HepG2 (cell line): ENCODE data around the gene SQSTM1. TPM values are rescaled to one million over a fixed set of nuclear protein-coding genes. Genes with fewer than 3 reads are reported as not detected.
A peak's percentile ranks its signal among the peaks of the same experiment; 100 is the strongest.

Source experiments
- AGO2 ChIP-seq: fragments of 200-400 bp; formaldehyde crosslinking; optimal IDR thresholded peaks from 2 replicates; pipeline ENCODE3; 2017; ENCODE audit warnings: mild to moderate bottlenecking, low read depth, low read length, moderate library complexity
- HIVEP1 ChIP-seq: sonication (generic); formaldehyde crosslinking; IDR thresholded peaks from 2 replicates; pipeline ENCODE4 v1.4.0; 2020; ENCODE audit warnings: mild to moderate bottlenecking, missing genetic modification reagents
- MED8 ChIP-seq: sonication (generic); formaldehyde crosslinking; IDR thresholded peaks from 2 replicates; pipeline ENCODE4 v1.8.1; 2023; ENCODE audit warnings: mild to moderate bottlenecking, missing genetic modification reagents; ENCODE audit not compliant: insufficient replicate concordance
- NFE2L1 ChIP-seq: sonication (generic); formaldehyde crosslinking; IDR thresholded peaks from 2 replicates; pipeline ENCODE4 v1.4.0; 2020; ENCODE audit warnings: missing genetic modification reagents, mild to moderate bottlenecking, borderline replicate concordance
- POLR2AphosphoS5 ChIP-seq: IDR thresholded peaks from 2 replicates; pipeline ENCODE4 v1.6.1; 2012; ENCODE audit warnings: low read depth, low read length
- POLR2G ChIP-seq: fragments of 200-400 bp; formaldehyde crosslinking; IDR thresholded peaks from 2 replicates; pipeline ENCODE4 v1.6.1; 2018; ENCODE audit warnings: mild to moderate bottlenecking, low read depth, low read length, moderate library complexity
- RBFOX2 ChIP-seq: fragments of 200-400 bp; formaldehyde crosslinking; IDR thresholded peaks from 2 replicates; pipeline ENCODE4 v1.6.1; 2017; ENCODE audit warnings: low read depth, mild to moderate bottlenecking, low read length
- RBM22 ChIP-seq: fragments of 200-400 bp; formaldehyde crosslinking; optimal IDR thresholded peaks from 2 replicates; pipeline ENCODE3; 2017; ENCODE audit warnings: mild to moderate bottlenecking, low read length, moderate library complexity
- ZBTB40 ChIP-seq, 2 experiments: fragments of 450-650 bp in 1 of 2; sonication (generic) in 1 of 2; formaldehyde crosslinking in 1 of 2; IDR thresholded peaks; 2 replicates each; pipeline versions ENCODE4 v1.6.1 to v1.8.0; 2016 to 2022; ENCODE audit warnings: antibody characterized with exemption in 1 of 2, mild to moderate bottlenecking in 1 of 2, missing genetic modification reagents in 1 of 2
- ZNF580 ChIP-seq: IDR thresholded peaks from 2 replicates; pipeline ENCODE4 v1.6.1; 2016; ENCODE audit warnings: low read depth, borderline replicate concordance
- ZNF687 ChIP-seq: sonication (generic); formaldehyde crosslinking; IDR thresholded peaks from 2 replicates; pipeline ENCODE4 v1.5.1; 2020; ENCODE audit warnings: mild to moderate bottlenecking, missing genetic modification reagents, moderate library complexity
- ZSCAN29 ChIP-seq: sonication (generic); formaldehyde crosslinking; conservative IDR thresholded peaks from 2 replicates; pipeline ENCODE4 v1.4.0; 2020; ENCODE audit warnings: mild to moderate bottlenecking, missing genetic modification reagents
- polyA plus RNA-seq, 8 experiments: library from polyadenylated mRNA; depleted of rRNA in 3 of 8; stranded (reverse) in 7 of 8; unstranded in 1 of 8; fragments of >200 nt; fragmentation: Illumina TruSeq in 4 of 8; extraction: Trizol in 4 of 8; gene quantifications; 2 replicates each; pipeline versions ENCODE4 v1.2.1 to v1.2.3, GENCODE V29; 2011 to 2016; ENCODE audit warnings: low read depth in 4 of 8, missing spikeins in 1 of 8, mixed read lengths in 1 of 8; ENCODE audit not compliant: insufficient read depth in 1 of 8
- total RNA-seq, 5 experiments: library from RNA; depleted of rRNA; stranded (reverse); fragments of >200 nt; fragmentation: Illumina TruSeq; extraction: Trizol; gene quantifications; 2 replicates each; pipeline ENCODE4 v1.2.3, GENCODE V29; 2016; ENCODE audit warnings: low read depth in 1 of 5

The SQSTM1 gene
- total and polyA plus RNA-seq, 2 of the 13 experiments (the other 11 are each of a cell fraction or from before 2014, with no cell fraction given), result 90.9 to 160 TPM

- no peak for TF ChIP-seq ZBTB40 (IDR thresholded peaks at IDR 0.05)
- TF ChIP-seq ZBTB40 (CRISPR knock-in tag; IDR thresholded peaks at IDR 0.05), result no peak
- peak; percentile 52; the same call in 1 of the 2 replicates for TF ChIP-seq POLR2AphosphoS5
- peak; percentile 51 for TF ChIP-seq ZNF687 (CRISPR knock-in tag)
- peak; percentile 11 for TF ChIP-seq RBM22
- TF ChIP-seq NFE2L1 (CRISPR knock-in tag), result no peak
- no peak for TF ChIP-seq HIVEP1
- peak; percentile 65; the same call in 1 of the 2 replicates for TF ChIP-seq RBFOX2
- no peak for TF ChIP-seq MED8
- TF ChIP-seq ZNF580 (CRISPR knock-in tag), result 0 out of 2 replicates have a peak, but pooled peaks have one; percentile 28
- no peak for TF ChIP-seq ZSCAN29 (CRISPR knock-in tag)
- peak; percentile 50; the same call in 1 of the 2 replicates for TF ChIP-seq POLR2G
- TF ChIP-seq AGO2, result peak; percentile 89
These were observed 1.8 kb downstream of the SQSTM1 start (continued) for GRCh38 chr5:179822444-179822990.
